Neural cell (in vitro differentiated cells): Measurements from ENCODE around the gene RPL36A. TPM values are rescaled to one million over a fixed set of nuclear protein-coding genes. Genes with fewer than 3 reads are reported as not detected.

Experiments
- H2AFZ ChIP-seq: fragments of 200-600, 300-800 bp; sonication (generic), shearing (Covaris generic); 2 replicates; pipeline ENCODE4 v1.6.0; 2014; ENCODE audit warnings: low read depth, mild to moderate bottlenecking, antibody characterized with exemption, low read length, moderate library complexity
- H3F3A ChIP-seq: fragments of 200-600 bp; shearing (Covaris generic); 2 replicates; pipeline ENCODE4 v1.6.1; 2016; ENCODE audit warnings: mild to moderate bottlenecking, moderate library complexity, mixed read lengths, antibody characterized with exemption, low read length; ENCODE audit not compliant: insufficient read depth, poor library complexity, severe bottlenecking
- H3K27ac ChIP-seq: fragments of 200-600, 300-800 bp; sonication (generic), shearing (Covaris generic); 2 replicates; pipeline ENCODE4 v1.5.1; 2014; ENCODE audit warnings: mild to moderate bottlenecking, low read length, moderate library complexity
- H3K27me3 ChIP-seq: fragments of 300-800, 200-600 bp; sonication (generic), shearing (Covaris generic); 2 replicates; pipeline ENCODE4 v1.6.0; 2014; ENCODE audit warnings: mild to moderate bottlenecking, low read depth, low read length, moderate library complexity; ENCODE audit not compliant: insufficient read depth
- H3K36me3 ChIP-seq: fragments of 300-800, 200-600 bp; sonication (generic), shearing (Covaris generic); 2 replicates; pipeline ENCODE4 v1.5.1; 2014; ENCODE audit warnings: mild to moderate bottlenecking, antibody characterized with exemption, low read length, moderate library complexity; ENCODE audit not compliant: insufficient read depth
- H3K4me2 ChIP-seq: fragments of 300-800, 200-600 bp; sonication (generic), shearing (Covaris generic); 2 replicates; pipeline ENCODE4 v1.6.0; 2014; ENCODE audit warnings: mild to moderate bottlenecking, low read length
- H3K4me3 ChIP-seq: fragments of 300-800, 200-600 bp; sonication (generic), shearing (Covaris generic); 2 replicates; pipeline ENCODE4 v1.5.1; 2014; ENCODE audit warnings: mild to moderate bottlenecking, low read length, moderate library complexity
- H3K79me2 ChIP-seq: fragments of 200-600 bp; shearing (Covaris generic); replicated peaks from 2 replicates; pipeline ENCODE4 v1.6.0; 2014; ENCODE audit warnings: mild to moderate bottlenecking, low read length, moderate library complexity; ENCODE audit not compliant: insufficient read depth
- H3K9ac ChIP-seq: fragments of 300-800, 200-600 bp; sonication (generic), shearing (Covaris generic); 2 replicates; pipeline ENCODE4 v1.6.1; 2016; ENCODE audit warnings: mild to moderate bottlenecking, low read length, mixed read lengths
- H3K9me2 ChIP-seq: fragments of 200-600 bp; shearing (Covaris generic); 2 replicates; pipeline ENCODE4 v1.6.1; 2016; ENCODE audit warnings: mild to moderate bottlenecking, low read length, mixed read lengths; ENCODE audit not compliant: insufficient read depth
- H3K9me3 ChIP-seq: fragments of 200-600, 300-800 bp; sonication (generic), shearing (Covaris generic); 2 replicates; pipeline ENCODE4 v1.6.1; 2016; ENCODE audit warnings: mild to moderate bottlenecking, mixed run types, low read length, moderate library complexity, mixed read lengths
- H4K20me1 ChIP-seq: fragments of 200-600 bp; shearing (Covaris generic); 2 replicates; pipeline ENCODE4 v1.6.1; 2016; ENCODE audit warnings: mild to moderate bottlenecking, mixed run types; ENCODE audit not compliant: insufficient read depth
- EP300 ChIP-seq: fragments of 450-650 bp; conservative IDR thresholded peaks from 2 replicates; pipeline ENCODE4 v1.6.1; 2014; ENCODE audit warnings: antibody characterized with exemption, mild to moderate bottlenecking, moderate library complexity; ENCODE audit not compliant: poor library complexity, severe bottlenecking
- EZH2 ChIP-seq: fragments of 200-600, 300-800 bp; shearing (Covaris generic), sonication (generic); IDR thresholded peaks from 2 replicates; pipeline ENCODE4 v1.6.1; 2014; ENCODE audit warnings: antibody characterized with exemption, low read length, borderline replicate concordance, mild to moderate bottlenecking; ENCODE audit not compliant: insufficient read depth, poor library complexity, severe bottlenecking
- MXI1 ChIP-seq: fragments of 450-650 bp; conservative IDR thresholded peaks from 2 replicates; pipeline ENCODE4 v1.6.1; 2014; ENCODE audit warnings: antibody characterized with exemption, mild to moderate bottlenecking; ENCODE audit not compliant: poor library complexity, severe bottlenecking
- POLR2AphosphoS5 ChIP-seq: IDR thresholded peaks from 2 replicates; pipeline ENCODE4 v1.6.1; 2012
- RAD21 ChIP-seq: fragments of 450-650 bp; conservative IDR thresholded peaks from 2 replicates; pipeline ENCODE4 v1.6.1; 2014; ENCODE audit warnings: antibody characterized with exemption, mild to moderate bottlenecking, moderate library complexity
- SMC3 ChIP-seq: fragments of 450-650 bp; conservative IDR thresholded peaks from 2 replicates; pipeline ENCODE4 v1.6.1; 2014; ENCODE audit warnings: antibody characterized with exemption, mild to moderate bottlenecking, moderate library complexity; ENCODE audit not compliant: poor library complexity
- TAF1 ChIP-seq: IDR thresholded peaks from 2 replicates; pipeline ENCODE4 v1.6.1; 2012; ENCODE audit warnings: low read depth
- polyA plus RNA-seq: library from polyadenylated mRNA; depleted of rRNA; stranded (reverse); fragments of >200 nt; gene quantifications from 2 replicates; pipeline ENCODE4 v1.2.3, GENCODE V29; 2014
- TF ChIP-seq, protein P1 (sequence below): fragments of 450-650 bp; IDR thresholded peaks from 2 replicates; pipeline ENCODE4 v1.5.1; 2014; ENCODE audit warnings: antibody characterized with exemption, mild to moderate bottlenecking, moderate library complexity; ENCODE audit not compliant: poor library complexity, severe bottlenecking
- TF ChIP-seq, protein P2 (sequence below): IDR thresholded peaks from 2 replicates; pipeline ENCODE4 v1.6.1; 2012; ENCODE audit warnings: borderline replicate concordance

Gene RPL36A
- polyA plus RNA-seq, 1 donor from 2014 or later = 1,978 TPM

DNA sequence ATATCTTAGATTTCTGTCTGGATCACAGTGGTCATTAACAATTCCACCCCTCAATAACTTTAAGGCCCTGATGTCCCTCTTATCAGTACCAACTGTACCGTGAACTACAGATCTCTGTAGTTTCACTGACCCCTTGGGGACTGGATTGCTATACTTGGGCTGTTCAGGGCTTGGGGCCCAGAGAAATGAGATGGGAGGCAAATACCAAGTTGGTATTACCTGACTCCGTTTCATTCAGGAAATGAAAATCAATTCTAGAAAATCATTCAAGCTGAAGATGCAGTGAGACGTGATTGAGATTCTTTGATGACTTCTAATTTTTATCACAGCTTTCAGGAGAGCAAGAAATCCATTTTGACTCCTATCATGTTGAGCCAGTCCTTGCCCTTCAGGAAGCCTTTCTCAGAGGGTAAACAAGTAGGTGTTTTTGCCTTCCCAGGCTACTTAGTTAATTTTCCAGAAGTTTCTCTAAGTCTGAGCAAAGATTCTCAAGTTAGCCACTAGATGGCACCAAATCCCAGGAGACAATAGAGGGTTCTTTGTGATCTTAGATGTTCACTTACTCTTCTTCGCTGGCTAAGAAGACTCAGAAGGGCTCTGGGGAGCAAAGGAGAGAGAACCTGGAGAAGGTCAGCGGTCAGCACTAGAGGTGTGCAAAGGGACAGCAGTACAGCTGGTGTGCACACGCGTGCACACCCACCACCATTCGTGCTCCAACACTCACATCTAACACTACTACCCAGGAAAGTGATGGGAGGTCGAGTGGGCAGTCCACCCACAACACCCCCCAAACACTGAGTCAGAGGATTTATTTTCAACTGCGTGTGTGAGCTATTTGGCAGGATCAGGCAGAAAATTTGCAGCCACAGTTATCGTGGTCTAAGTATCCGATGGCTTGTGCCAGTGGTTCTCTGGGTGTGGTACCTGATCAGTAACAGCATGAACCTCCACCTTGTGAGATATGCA is 24.7 kb downstream of the RPL36A start:
- Histone ChIP-seq H3K27me3 (no peaks in the 10 kb centered on the region), H3K4me3 (no peak overlapping the region), H3K27ac (no peak overlapping the region), H3K79me2 (peaks cover 8% of the 10 kb centered on the region), H2AFZ (no peak overlapping the region), H3K4me2 (no peak overlapping the region), H4K20me1 (no peaks in the 10 kb centered on the region), H3K9me3 (no peaks in the 10 kb centered on the region), H3K9me2 (no peaks in the 10 kb centered on the region), H3K36me3 (no peaks in the 10 kb centered on the region), H3F3A (no peaks in the 10 kb centered on the region), H3K9ac (no peak overlapping the region)
- TF ChIP-seq, protein P1, sequence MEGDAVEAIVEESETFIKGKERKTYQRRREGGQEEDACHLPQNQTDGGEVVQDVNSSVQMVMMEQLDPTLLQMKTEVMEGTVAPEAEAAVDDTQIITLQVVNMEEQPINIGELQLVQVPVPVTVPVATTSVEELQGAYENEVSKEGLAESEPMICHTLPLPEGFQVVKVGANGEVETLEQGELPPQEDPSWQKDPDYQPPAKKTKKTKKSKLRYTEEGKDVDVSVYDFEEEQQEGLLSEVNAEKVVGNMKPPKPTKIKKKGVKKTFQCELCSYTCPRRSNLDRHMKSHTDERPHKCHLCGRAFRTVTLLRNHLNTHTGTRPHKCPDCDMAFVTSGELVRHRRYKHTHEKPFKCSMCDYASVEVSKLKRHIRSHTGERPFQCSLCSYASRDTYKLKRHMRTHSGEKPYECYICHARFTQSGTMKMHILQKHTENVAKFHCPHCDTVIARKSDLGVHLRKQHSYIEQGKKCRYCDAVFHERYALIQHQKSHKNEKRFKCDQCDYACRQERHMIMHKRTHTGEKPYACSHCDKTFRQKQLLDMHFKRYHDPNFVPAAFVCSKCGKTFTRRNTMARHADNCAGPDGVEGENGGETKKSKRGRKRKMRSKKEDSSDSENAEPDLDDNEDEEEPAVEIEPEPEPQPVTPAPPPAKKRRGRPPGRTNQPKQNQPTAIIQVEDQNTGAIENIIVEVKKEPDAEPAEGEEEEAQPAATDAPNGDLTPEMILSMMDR = peak; percentile 72
- no peak for TF ChIP-seq EP300
- TF ChIP-seq TAF1 = no peak
- TF ChIP-seq EZH2 = no peak
- TF ChIP-seq, protein P2, sequence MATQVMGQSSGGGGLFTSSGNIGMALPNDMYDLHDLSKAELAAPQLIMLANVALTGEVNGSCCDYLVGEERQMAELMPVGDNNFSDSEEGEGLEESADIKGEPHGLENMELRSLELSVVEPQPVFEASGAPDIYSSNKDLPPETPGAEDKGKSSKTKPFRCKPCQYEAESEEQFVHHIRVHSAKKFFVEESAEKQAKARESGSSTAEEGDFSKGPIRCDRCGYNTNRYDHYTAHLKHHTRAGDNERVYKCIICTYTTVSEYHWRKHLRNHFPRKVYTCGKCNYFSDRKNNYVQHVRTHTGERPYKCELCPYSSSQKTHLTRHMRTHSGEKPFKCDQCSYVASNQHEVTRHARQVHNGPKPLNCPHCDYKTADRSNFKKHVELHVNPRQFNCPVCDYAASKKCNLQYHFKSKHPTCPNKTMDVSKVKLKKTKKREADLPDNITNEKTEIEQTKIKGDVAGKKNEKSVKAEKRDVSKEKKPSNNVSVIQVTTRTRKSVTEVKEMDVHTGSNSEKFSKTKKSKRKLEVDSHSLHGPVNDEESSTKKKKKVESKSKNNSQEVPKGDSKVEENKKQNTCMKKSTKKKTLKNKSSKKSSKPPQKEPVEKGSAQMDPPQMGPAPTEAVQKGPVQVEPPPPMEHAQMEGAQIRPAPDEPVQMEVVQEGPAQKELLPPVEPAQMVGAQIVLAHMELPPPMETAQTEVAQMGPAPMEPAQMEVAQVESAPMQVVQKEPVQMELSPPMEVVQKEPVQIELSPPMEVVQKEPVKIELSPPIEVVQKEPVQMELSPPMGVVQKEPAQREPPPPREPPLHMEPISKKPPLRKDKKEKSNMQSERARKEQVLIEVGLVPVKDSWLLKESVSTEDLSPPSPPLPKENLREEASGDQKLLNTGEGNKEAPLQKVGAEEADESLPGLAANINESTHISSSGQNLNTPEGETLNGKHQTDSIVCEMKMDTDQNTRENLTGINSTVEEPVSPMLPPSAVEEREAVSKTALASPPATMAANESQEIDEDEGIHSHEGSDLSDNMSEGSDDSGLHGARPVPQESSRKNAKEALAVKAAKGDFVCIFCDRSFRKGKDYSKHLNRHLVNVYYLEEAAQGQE = no peak
- TF ChIP-seq RAD21 = peak; percentile 70
- no peak for TF ChIP-seq POLR2AphosphoS5
- TF ChIP-seq SMC3 = peak; percentile 66
- no peak for TF ChIP-seq MXI1

- TF ChIP-seq, protein P2 = no peak
- no peak for TF ChIP-seq EP300
- TF ChIP-seq POLR2AphosphoS5 = no peak
- TF ChIP-seq, protein P1 = no peak
- no peak for TF ChIP-seq RAD21
- no peak for TF ChIP-seq TAF1
- no peak for TF ChIP-seq EZH2
- TF ChIP-seq MXI1 = no peak
- TF ChIP-seq SMC3 = no peak
- Histone ChIP-seq H4K20me1 (no peaks in the 10 kb centered on the region), H3K27ac (no peak overlapping the region), H3K9me2 (no peaks in the 10 kb centered on the region), H3K36me3 (no peaks in the 10 kb centered on the region), H3K9ac (no peak overlapping the region), H3K79me2 (no peaks in the 10 kb centered on the region), H3F3A (no peaks in the 10 kb centered on the region), H3K4me3 (no peak overlapping the region), H2AFZ (no peak overlapping the region), H3K4me2 (no peak overlapping the region), H3K9me3 (no peaks in the 10 kb centered on the region), H3K27me3 (no peaks in the 10 kb centered on the region)
Measured at GRCh38 chrX:101416691-101417090, 25.9 kb downstream of the RPL36A start.
